Uterus (tissue), 2 donors: ENCODE results near the gene TLR6.

Source experiments
- POLR2A ChIP-seq, 2 donors: fragments of 450-650 bp; IDR thresholded peaks; one replicate each; pipeline ENCODE4 v1.6.1; 2016; ENCODE audit warnings: antibody characterized with exemption in 2 of 2, mild to moderate bottlenecking in 1 of 2, moderate library complexity in 1 of 2
- TF ChIP-seq, protein P1 (sequence below), 4 experiments: fragments of 200-600 bp in 2 of 4; fragments of 450-650 bp in 2 of 4; sonication (generic) in 2 of 4; IDR thresholded peaks; one replicate each; pipeline ENCODE4 v1.5.1; 2016 to 2019; ENCODE audit warnings: antibody characterized with exemption in 4 of 4, mild to moderate bottlenecking in 2 of 4, moderate library complexity in 1 of 4

DNA sequence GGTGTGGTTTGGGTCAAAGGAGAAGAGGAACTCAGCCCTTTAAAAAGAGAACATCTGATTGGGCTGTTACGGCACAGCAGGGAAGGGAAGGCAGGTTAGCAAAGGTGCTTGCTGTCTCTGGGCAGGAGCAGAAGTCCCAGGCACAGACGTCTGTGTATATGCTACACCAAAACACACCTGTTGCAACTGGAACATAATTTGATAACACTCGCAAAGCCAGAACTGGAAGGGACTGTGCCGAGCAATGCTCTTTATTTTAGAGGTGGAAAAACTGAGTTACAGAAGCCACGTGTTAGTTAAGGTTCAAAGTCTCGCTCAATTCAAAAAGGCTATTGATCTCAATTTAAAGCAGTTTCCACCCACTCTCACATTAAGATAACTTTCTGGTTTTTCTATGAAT, 8.8 kb upstream of the TLR6 start:
- TF ChIP-seq, protein P1, sequence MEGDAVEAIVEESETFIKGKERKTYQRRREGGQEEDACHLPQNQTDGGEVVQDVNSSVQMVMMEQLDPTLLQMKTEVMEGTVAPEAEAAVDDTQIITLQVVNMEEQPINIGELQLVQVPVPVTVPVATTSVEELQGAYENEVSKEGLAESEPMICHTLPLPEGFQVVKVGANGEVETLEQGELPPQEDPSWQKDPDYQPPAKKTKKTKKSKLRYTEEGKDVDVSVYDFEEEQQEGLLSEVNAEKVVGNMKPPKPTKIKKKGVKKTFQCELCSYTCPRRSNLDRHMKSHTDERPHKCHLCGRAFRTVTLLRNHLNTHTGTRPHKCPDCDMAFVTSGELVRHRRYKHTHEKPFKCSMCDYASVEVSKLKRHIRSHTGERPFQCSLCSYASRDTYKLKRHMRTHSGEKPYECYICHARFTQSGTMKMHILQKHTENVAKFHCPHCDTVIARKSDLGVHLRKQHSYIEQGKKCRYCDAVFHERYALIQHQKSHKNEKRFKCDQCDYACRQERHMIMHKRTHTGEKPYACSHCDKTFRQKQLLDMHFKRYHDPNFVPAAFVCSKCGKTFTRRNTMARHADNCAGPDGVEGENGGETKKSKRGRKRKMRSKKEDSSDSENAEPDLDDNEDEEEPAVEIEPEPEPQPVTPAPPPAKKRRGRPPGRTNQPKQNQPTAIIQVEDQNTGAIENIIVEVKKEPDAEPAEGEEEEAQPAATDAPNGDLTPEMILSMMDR (IDR thresholded peaks at IDR 0.05): no peak
- no peak for TF ChIP-seq POLR2A (IDR thresholded peaks at IDR 0.05)
